HepG2 (cell line): ENCODE data around the gene ZNF84. TPM values are rescaled to one million over a fixed set of nuclear protein-coding genes. Genes with fewer than 3 reads are reported as not detected.

Experiments
- ATAC-seq: fragments of 200-7000 bp; cut with Tn5 transposase; 3 replicates; pipeline ENCODE4 v1.9.1; 2020; ENCODE audit warnings: mild to moderate bottlenecking, moderate library complexity
- BruUV-seq: library from RNA; stranded (reverse); fragments of 400-500 nt; replicated peaks from 2 replicates; lab custom pipeline; 2021; lab: Mats Ljungman, UMichigan
- CTCF ChIA-PET: fragments of 300-600 bp; formaldehyde crosslinking; extraction: SDS; loops from one replicate; lab custom pipeline; 2021; ENCODE audit warnings: low total read pairs, inconsistent platforms, low intra/inter-chr PET ratio; lab: Yijun Ruan, JAX
- POLR2A ChIA-PET: fragments of 350-600 bp; sonication (Branson Sonifier 250); formaldehyde crosslinking; loops from one replicate; lab custom pipeline; 2020; ENCODE audit warnings: antibody characterized with exemption, inconsistent platforms; lab: Yijun Ruan, JAX
- DNase-seq: peaks from one replicate; pipeline ENCODE4 v3.0.0-alpha.2; 2015; ENCODE audit warnings: low spot score
- FAIRE-seq: peaks from 3 replicates; lab custom pipeline; 2011; peaks lifted over from hg19 to GRCh38; lab: Jason Lieb, UNC
- H2AFZ ChIP-seq: one replicate; pipeline ENCODE4 v1.6.1; 2011; ENCODE audit warnings: low read length, inconsistent platforms
- H3K27ac ChIP-seq: fragments of 300-600 bp; 3 replicates; pipeline ENCODE4 v1.8.0; 2011; ENCODE audit warnings: mixed run types, mild to moderate bottlenecking, mixed read lengths, low read length, inconsistent platforms; ENCODE audit not compliant: insufficient read depth; ENCODE audit errors: extremely low read length
- H3K27me3 ChIP-seq, 2 experiments: fragments of 200-600 bp in 1 of 2; 2 replicates in 1 of 2; 3 replicates in 1 of 2; pipeline versions ENCODE4 v1.6.0 to v1.8.0; 2011; ENCODE audit warnings: low read length in 2 of 2, mild to moderate bottlenecking in 2 of 2, moderate library complexity in 2 of 2, inconsistent platforms in 1 of 2; ENCODE audit not compliant: insufficient read depth in 2 of 2, control insufficient read depth in 1 of 2
- H3K36me3 ChIP-seq, 2 experiments: fragments of 200-600 bp in 1 of 2; replicated peaks in 1 of 2; 2 replicates in 1 of 2; 3 replicates in 1 of 2; pipeline versions ENCODE4 v1.5.1 to v1.8.0; 2011; ENCODE audit warnings: low read length in 2 of 2, inconsistent platforms in 1 of 2; ENCODE audit not compliant: insufficient read depth in 2 of 2, control insufficient read depth in 1 of 2
- H3K4me1 ChIP-seq: 2 replicates; pipeline ENCODE4 v1.5.1; 2012; ENCODE audit warnings: low read length, inconsistent platforms; ENCODE audit not compliant: insufficient read depth
- H3K4me2 ChIP-seq: 2 replicates; pipeline ENCODE4 v1.6.0; 2011; ENCODE audit warnings: low read depth, low read length, inconsistent platforms
- H3K4me3 ChIP-seq, 3 experiments: fragments of 200-600 bp in 1 of 3; sonication (generic), shearing (Covaris generic) in 1 of 3; replicated peaks in 1 of 3; 2 replicates each; pipeline ENCODE4 v1.5.1; 2011 to 2016; ENCODE audit warnings: low read length in 3 of 3, inconsistent platforms in 2 of 3, low read depth in 2 of 3, mild to moderate bottlenecking in 2 of 3, control low read depth in 1 of 3, mixed read lengths in 1 of 3; ENCODE audit not compliant: insufficient read depth in 1 of 3
- H3K79me2 ChIP-seq: one replicate; pipeline ENCODE4 v1.6.1; 2011; ENCODE audit warnings: low read length, inconsistent platforms; ENCODE audit not compliant: insufficient read depth
- H3K9ac ChIP-seq: 2 replicates; pipeline ENCODE4 v1.6.0; 2011; ENCODE audit warnings: mild to moderate bottlenecking, low read depth, low read length, inconsistent platforms; ENCODE audit not compliant: insufficient read depth
- H3K9me3 ChIP-seq: 2 replicates; pipeline ENCODE4 v1.5.1; 2012; ENCODE audit warnings: mild to moderate bottlenecking, low read length
- H4K20me1 ChIP-seq: 2 replicates; pipeline ENCODE4 v1.6.0; 2011; ENCODE audit warnings: inconsistent platforms, mild to moderate bottlenecking, low read length, moderate library complexity; ENCODE audit not compliant: insufficient read depth
- BRCA1 ChIP-seq: sonication (generic); formaldehyde crosslinking; IDR thresholded peaks from 2 replicates; pipeline ENCODE4 v1.4.0; 2020; ENCODE audit warnings: missing genetic modification reagents
- DZIP1 ChIP-seq: sonication (generic); formaldehyde crosslinking; IDR thresholded peaks from 2 replicates; pipeline ENCODE4 v1.5.0; 2020; ENCODE audit warnings: mild to moderate bottlenecking, missing genetic modification reagents
- IKZF5 ChIP-seq: IDR thresholded peaks from 2 replicates; pipeline ENCODE4 v1.6.1; 2018; ENCODE audit warnings: missing genetic modification reagents, mild to moderate bottlenecking, missing compliant biosample characterization
- MXD1 ChIP-seq: sonication (generic); formaldehyde crosslinking; IDR thresholded peaks from 2 replicates; pipeline ENCODE4 v1.4.0; 2020; ENCODE audit warnings: mild to moderate bottlenecking, missing genetic modification reagents
- POLR2AphosphoS5 ChIP-seq: IDR thresholded peaks from 2 replicates; pipeline ENCODE4 v1.6.1; 2012; ENCODE audit warnings: low read depth, low read length
- PRDM15 ChIP-seq: sonication (generic); formaldehyde crosslinking; IDR thresholded peaks from 2 replicates; pipeline ENCODE4 v1.4.0; 2020; ENCODE audit warnings: missing genetic modification reagents
- RORA ChIP-seq: sonication (generic); formaldehyde crosslinking; IDR thresholded peaks from 2 replicates; pipeline ENCODE4 v1.5.0; 2020; ENCODE audit warnings: mild to moderate bottlenecking, missing genetic modification reagents, moderate library complexity
- TRIM22 ChIP-seq: fragments of 450-650 bp; IDR thresholded peaks from 2 replicates; pipeline ENCODE4 v1.6.1; 2017
- ZNF44 ChIP-seq: sonication (generic); formaldehyde crosslinking; IDR thresholded peaks from 2 replicates; pipeline ENCODE4 v1.5.1; 2020; ENCODE audit warnings: mild to moderate bottlenecking, missing genetic modification reagents
- ZNF720 ChIP-seq: sonication (generic); formaldehyde crosslinking; IDR thresholded peaks from 2 replicates; pipeline ENCODE4 v1.4.0; 2020; ENCODE audit warnings: missing genetic modification reagents
- ZNF766 ChIP-seq: sonication (generic); formaldehyde crosslinking; IDR thresholded peaks from 2 replicates; pipeline ENCODE4 v1.5.0; 2020; ENCODE audit warnings: missing genetic modification reagents, borderline replicate concordance
- WGBS: methylation state at CpG from one replicate; pipeline ENCODE4 v1.1.6; 2017; ENCODE audit warnings: low lambda C conversion rate; 5-methylcytosine and 5-hydroxymethylcytosine counted together
- in situ Hi-C: cut with HindIII; loops from 2 replicates; pipeline ENCODE4 v1.10.0; 2017; ENCODE audit warnings: low pct_unique_long_range_greater_than_20kb; ENCODE audit not compliant: extremely low pct_ligation_motif_present
- intact Hi-C: fragments of 100-400 bp; cut with micrococcal nuclease; formaldehyde crosslinking; loops from one replicate; pipeline ENCODE4 v1.10.0; 2022; ENCODE audit not compliant: unreplicated experiment
- polyA plus RNA-seq, 8 experiments: library from polyadenylated mRNA; depleted of rRNA in 3 of 8; stranded (reverse) in 7 of 8; unstranded in 1 of 8; fragments of >200 nt; fragmentation: Illumina TruSeq in 4 of 8; extraction: Trizol in 4 of 8; gene quantifications; 2 replicates each; pipeline versions ENCODE4 v1.2.1 to v1.2.3, GENCODE V29; 2011 to 2016; ENCODE audit warnings: low read depth in 4 of 8, missing spikeins in 1 of 8, mixed read lengths in 1 of 8; ENCODE audit not compliant: insufficient read depth in 1 of 8
- total RNA-seq, 5 experiments: library from RNA; depleted of rRNA; stranded (reverse); fragments of >200 nt; fragmentation: Illumina TruSeq; extraction: Trizol; gene quantifications; 2 replicates each; pipeline ENCODE4 v1.2.3, GENCODE V29; 2016; ENCODE audit warnings: low read depth in 1 of 5

ZNF84 gene
- total and polyA plus RNA-seq, 2 of the 13 experiments (the other 11 are each of a cell fraction or from before 2014, with no cell fraction given): 15.5 to 21.8 TPM

GRCh38 chr12:133080026-133080367 is 42.7 kb downstream of the ZNF84 start (continued):
- TF ChIP-seq TRIM22: no peak

- peak within 1 kb of the TSS; percentile 70 for H2AFZ ChIP-seq
- intact Hi-C loops (loop anchor here (1.0 to 2.0 kb wide), 4 partner anchors 43 to 101 kb away; partner anchors contain the start of genes ZNF10, ZNF26, ZNF268 and ZNF84), in situ Hi-C loops (no loop called here)
- H3K9ac ChIP-seq: peak within 1 kb of the TSS; percentile 87
- H3K4me3 ChIP-seq: peak within 1 kb of the TSS; percentile 93 to 96 (median 95)
- CTCF ChIA-PET: interaction anchor here (1.9 kb wide), 1 partner anchor 100 kb away, joined by 10 read pairs; the partner anchor contains the start of gene ZNF268
- H3K9me3 ChIP-seq: peaks cover 76% of the 10 kb centered on the region
- DNase-seq (peak; percentile 94), ATAC-seq (peak; percentile 84), FAIRE-seq (no peak)
- H3K36me3 ChIP-seq: peaks cover 2 to 25% of the 10 kb centered on the region in 2 experiments
- BruUV-seq: TSS peak; percentile 45
- no CpG with 5 or more reads among the region's 69 CpGs for WGBS
- POLR2A ChIA-PET: interaction anchor here (0.8 to 1.6 kb wide), 12 partner anchors 26 to 251 kb away, joined by 3 to 25 read pairs (median 4); partner anchors contain the start of genes CHFR, GOLGA3, ZNF10 and ZNF26
- H3K79me2 ChIP-seq: peaks cover 12% of the 10 kb centered on the region
- H4K20me1 ChIP-seq: no peaks in the 10 kb centered on the region
- peak within 1 kb of the TSS; percentile 97 for H3K4me2 ChIP-seq
- H3K27me3 ChIP-seq: no peaks in the 10 kb centered on the region
- peaks cover 14% of the 10 kb centered on the region for H3K4me1 ChIP-seq
- H3K27ac ChIP-seq: peak within 1 kb of the TSS; percentile 98
- TF ChIP-seq IKZF5 (CRISPR knock-in tag): peak; percentile 45
- no peak for TF ChIP-seq ZNF44 (CRISPR knock-in tag)
- TF ChIP-seq PRDM15 (CRISPR knock-in tag): no peak; the same call in 1 of the 2 replicates
- peak; percentile 55 for TF ChIP-seq POLR2AphosphoS5
- no peak for TF ChIP-seq DZIP1
- TF ChIP-seq MXD1 (CRISPR knock-in tag): no peak
- no peak; the same call in 1 of the 2 replicates for TF ChIP-seq ZNF766 (CRISPR knock-in tag)
- no peak; the same call in 1 of the 2 replicates for TF ChIP-seq BRCA1 (CRISPR knock-in tag)
- TF ChIP-seq RORA (CRISPR knock-in tag): peak; percentile 82; the same call in 1 of the 2 replicates
- TF ChIP-seq ZNF720: no peak
Measured at GRCh38 chr12:133080368-133081158, 43.3 kb downstream of the ZNF84 start, which contains the start of gene ZNF140. Gene ZNF140, plus strand, starts transcription at chr12:133080923. Its CDS starts 398 bp downstream, at chr12:133081321.
